HL-60 (cell line): ENCODE results near the gene TSPAN18.

Source experiments
- DNase-seq, 2 experiments: peaks; one replicate each; pipeline ENCODE4 v3.0.0-alpha.2; 2010 to 2020; ENCODE audit warnings: low read depth in 1 of 2, low spot score in 1 of 2
- H3K27ac ChIP-seq: fragments of 250-450 bp; sonication (Bioruptor Pico); replicated peaks from 2 replicates; pipeline ENCODE4 v1.5.1; 2020; ENCODE audit warnings: mild to moderate bottlenecking, moderate library complexity
- H3K27me3 ChIP-seq: fragments of 250-450 bp; sonication (Bioruptor Pico); 2 replicates; pipeline ENCODE4 v1.5.1; 2021; ENCODE audit warnings: mild to moderate bottlenecking, moderate library complexity; ENCODE audit not compliant: insufficient read depth, poor library complexity, severe bottlenecking
- H3K4me3 ChIP-seq: replicated peaks from 2 replicates; pipeline ENCODE4 v1.5.1; 2011; ENCODE audit warnings: mild to moderate bottlenecking, control low read depth, low read length; ENCODE audit not compliant: insufficient read depth
- CTCF ChIP-seq: IDR thresholded peaks from one replicate; pipeline ENCODE4 v1.5.1; 2011; ENCODE audit warnings: low read length, control low read depth, inconsistent platforms; ENCODE audit not compliant: insufficient read depth
- GABPA ChIP-seq: IDR thresholded peaks from 2 replicates; pipeline ENCODE4 v1.6.1; 2012; ENCODE audit warnings: low read depth
- POLR2AphosphoS5 ChIP-seq: IDR thresholded peaks from 2 replicates; pipeline ENCODE4 v1.6.1; 2012; ENCODE audit warnings: low read depth
- REST ChIP-seq: IDR thresholded peaks from 2 replicates; pipeline ENCODE4 v1.6.1; 2012; ENCODE audit warnings: low read depth; ENCODE audit not compliant: insufficient replicate concordance
- SPI1 ChIP-seq: IDR thresholded peaks from 2 replicates; pipeline ENCODE4 v1.6.1; 2012; ENCODE audit warnings: low read depth, mild to moderate bottlenecking, borderline replicate concordance

Gene TSPAN18

DNA sequence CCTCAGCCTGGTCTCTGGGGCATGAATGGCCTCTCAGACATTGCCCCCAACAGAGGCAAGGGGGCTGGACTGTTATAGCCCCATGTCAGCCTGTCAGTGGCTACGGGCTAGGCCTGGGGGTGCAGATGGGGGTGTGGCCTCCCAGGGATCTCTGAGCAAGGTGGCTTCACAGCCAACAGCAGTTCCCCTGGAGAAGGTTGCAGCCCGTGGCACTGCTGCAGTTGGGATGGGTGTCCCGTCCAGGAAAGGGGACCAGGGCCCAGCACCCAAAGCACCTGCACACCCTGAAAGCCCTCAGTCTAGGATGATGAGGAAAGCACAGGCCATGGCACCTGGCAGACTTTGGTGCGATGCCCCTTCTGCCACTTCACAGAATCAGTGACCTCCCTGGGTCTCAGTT is 122.7 kb downstream of the TSPAN18 start:
- TF ChIP-seq GABPA (no peak), REST (no peak)
- Histone ChIP-seq H3K27ac (no peak overlapping the region), H3K4me3 (no peak overlapping the region), H3K27me3 (no peaks in the 10 kb centered on the region)
- no peak for DNase-seq

- Histone ChIP-seq H3K27ac (no peak overlapping the region), H3K4me3 (no peak overlapping the region), H3K27me3 (no peaks in the 10 kb centered on the region)
- TF ChIP-seq POLR2AphosphoS5 (no peak), SPI1 (no peak), REST (no peak)
- DNase-seq: no peak
Observed at GRCh38 chr11:44849922-44850321, 123.2 kb downstream of the TSPAN18 start.

- TF ChIP-seq POLR2AphosphoS5: no peak
- TF ChIP-seq REST: no peak
- no peak for TF ChIP-seq GABPA
- no peak for TF ChIP-seq CTCF
- no peak for TF ChIP-seq SPI1
- no peak for DNase-seq
- no peaks in the 10 kb centered on the region for H3K27me3 ChIP-seq
Observed at GRCh38 chr11:44851496-44851895, 124.7 kb downstream of the TSPAN18 start.

DNA sequence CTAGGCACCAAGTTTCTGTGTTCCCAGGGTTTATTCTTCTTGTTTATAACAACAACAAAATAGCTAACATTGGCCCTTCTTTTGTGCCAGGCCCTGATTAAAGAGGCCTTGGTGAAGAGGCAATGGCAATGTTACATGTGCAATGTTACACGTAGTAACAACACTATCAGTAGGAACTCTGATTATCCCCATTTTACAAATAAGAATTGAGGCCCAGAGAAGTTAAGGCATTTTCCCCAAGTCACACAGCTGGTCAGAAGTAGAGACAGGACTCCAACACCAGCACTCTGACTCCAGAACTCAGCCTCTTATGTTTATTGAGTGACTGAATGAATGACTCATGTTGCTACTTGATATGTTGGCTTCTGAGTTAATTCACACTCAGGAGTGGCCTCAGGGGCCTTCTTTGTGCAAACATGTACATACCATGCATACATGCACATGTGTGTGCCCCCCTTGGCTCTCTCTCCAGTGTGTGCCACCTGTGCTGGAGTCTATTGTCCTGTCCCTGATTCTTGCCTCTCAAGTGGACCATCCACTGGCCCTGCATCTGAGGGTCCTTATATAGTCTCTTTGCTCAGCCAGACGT is 125.5 kb downstream of the TSPAN18 start:
- peaks cover 2% of the 10 kb centered on the region for H3K27me3 ChIP-seq
- no peak for DNase-seq
- no peak overlapping the region for H3K27ac ChIP-seq
- H3K4me3 ChIP-seq: no peak overlapping the region
- no peak for TF ChIP-seq GABPA
- no peak for TF ChIP-seq CTCF
- TF ChIP-seq REST: no peak
- TF ChIP-seq SPI1: no peak
- no peak for TF ChIP-seq POLR2AphosphoS5

More at GRCh38 chr11:44851496-44851895, 124.7 kb downstream of the TSPAN18 start:
- H3K27ac ChIP-seq: no peak overlapping the region
- no peak overlapping the region for H3K4me3 ChIP-seq
